ENCODE results near the gene DUSP9. TPM values are rescaled to one million over a fixed set of nuclear protein-coding genes. Genes with fewer than 3 reads are reported as not detected.

The DUSP9 gene
- total RNA-seq, 1 experiment from 2014 or later, result 14.2 TPM

GRCh38 chrX:153696100-153696499 lies 49.1 kb downstream of the DUSP9 start:
- H3K27ac ChIP-seq (ENCODE audit: low read depth, low read length), result no peak overlapping the region
- no peaks in the 10 kb centered on the region for H3K36me3 ChIP-seq (ENCODE audit: control insufficient read depth in 1 of 2, insufficient read depth in 2 of 2, low read length in 2 of 2)
- H3K9me2 ChIP-seq (ENCODE audit: insufficient read depth), result no peaks in the 10 kb centered on the region
- TF ChIP-seq JUND (IDR thresholded peaks at IDR 0.05) (no peak), EZH2 (IDR thresholded peaks at IDR 0.05) (no peak), REST (IDR thresholded peaks at IDR 0.05; ENCODE audit: low read depth) (no peak), ZNF274 (IDR thresholded peaks at IDR 0.05; ENCODE audit: low read depth, low read length) (no peak), ATF3 (IDR thresholded peaks at IDR 0.05) (no peak), EZH2phosphoT487 (IDR thresholded peaks at IDR 0.05; ENCODE audit: borderline replicate concordance) (no peak), SP1 (IDR thresholded peaks at IDR 0.05; ENCODE audit: low read depth) (no peak), CBX3 (IDR thresholded peaks at IDR 0.05; ENCODE audit: low read depth) (no peak), CTCF (IDR thresholded peaks at IDR 0.05 in 2 of 3, conservative IDR thresholded peaks at IDR 0.05 in 1 of 3; ENCODE audit: borderline replicate concordance in 1 of 3, insufficient read depth in 1 of 3, low read depth in 2 of 3, low read length in 2 of 3) (no peak), SIN3A (IDR thresholded peaks at IDR 0.05; ENCODE audit: low read depth) (no peak), ELF1 (IDR thresholded peaks at IDR 0.05; ENCODE audit: borderline replicate concordance, low read depth) (no peak), ZBTB33 (IDR thresholded peaks at IDR 0.05; ENCODE audit: extremely low read depth, insufficient replicate concordance, low read length) (no peak), MAX (IDR thresholded peaks at IDR 0.05) (no peak), FOSL1 (IDR thresholded peaks at IDR 0.05; ENCODE audit: low read depth) (no peak), POLR2AphosphoS5 (IDR thresholded peaks at IDR 0.05; ENCODE audit: low read depth, low read length) (no peak), YY1 (IDR thresholded peaks at IDR 0.05; ENCODE audit: extremely low read depth, insufficient replicate concordance, low read depth, low read length) (no peak), POLR2A (IDR thresholded peaks at IDR 0.05; ENCODE audit: borderline replicate concordance, extremely low read depth, insufficient read depth, insufficient read length) (no peak)
- H3K9me3 ChIP-seq (ENCODE audit: control insufficient read depth in 1 of 2, insufficient read depth in 1 of 2, low read depth in 1 of 2, low read length in 2 of 2), result no peaks in the 10 kb centered on the region
- DNase-seq (ENCODE audit: low read depth, low spot score) (no peak), ATAC-seq (no peak)
- ChIA-PET CTCF (no interaction called here), RAD21 (ENCODE audit: low non-redundant PET in 1 of 2, low total read pairs in 2 of 2, uncharacterized antibody in 2 of 2, unreplicated experiment in 2 of 2) (no interaction called here), POLR2A (no interaction called here)
- H3K79me2 ChIP-seq (ENCODE audit: insufficient read depth, low read length), result peaks cover 4% of the 10 kb centered on the region; the same call in 1 of the 2 replicates
- no peaks in the 10 kb centered on the region for H3K27me3 ChIP-seq (ENCODE audit: insufficient read depth, low read length)
- no peak overlapping the region for H3K4me2 ChIP-seq (ENCODE audit: low read length)
- H4K20me1 ChIP-seq (ENCODE audit: insufficient read depth), result no peaks in the 10 kb centered on the region
- H3K9ac ChIP-seq (ENCODE audit: low read length), result no peak overlapping the region
- intact Hi-C loops (cut with micrococcal nuclease), result no loop called here
- H3K4me3 ChIP-seq (replicated peaks in 1 of 2; ENCODE audit: low read depth in 1 of 2, low read length in 2 of 2), result no peak overlapping the region
- H3K4me1 ChIP-seq (ENCODE audit: control insufficient read depth in 1 of 2, insufficient read depth in 2 of 2, low read length in 2 of 2), result no peaks in the 10 kb centered on the region
- BruUV-seq (replicated peaks), result TSS peak; percentile 32
- H2AFZ ChIP-seq (ENCODE audit: low read depth, low read length, poor library complexity, severe bottlenecking), result no peak overlapping the region

Measured in HCT116 (cell line).